ENCODE data around the gene ATE1.

- TF ChIP-seq ZNF384 (IDR thresholded peaks at IDR 0.05): no peak
- TF ChIP-seq LEF1 (IDR thresholded peaks at IDR 0.05; ENCODE audit: borderline replicate concordance): no peak
- no peak for TF ChIP-seq ARNT (IDR thresholded peaks at IDR 0.05)
- no peak for TF ChIP-seq SUZ12 (IDR thresholded peaks at IDR 0.05)
- TF ChIP-seq, protein P1, sequence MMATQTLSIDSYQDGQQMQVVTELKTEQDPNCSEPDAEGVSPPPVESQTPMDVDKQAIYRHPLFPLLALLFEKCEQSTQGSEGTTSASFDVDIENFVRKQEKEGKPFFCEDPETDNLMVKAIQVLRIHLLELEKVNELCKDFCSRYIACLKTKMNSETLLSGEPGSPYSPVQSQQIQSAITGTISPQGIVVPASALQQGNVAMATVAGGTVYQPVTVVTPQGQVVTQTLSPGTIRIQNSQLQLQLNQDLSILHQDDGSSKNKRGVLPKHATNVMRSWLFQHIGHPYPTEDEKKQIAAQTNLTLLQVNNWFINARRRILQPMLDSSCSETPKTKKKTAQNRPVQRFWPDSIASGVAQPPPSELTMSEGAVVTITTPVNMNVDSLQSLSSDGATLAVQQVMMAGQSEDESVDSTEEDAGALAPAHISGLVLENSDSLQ (IDR thresholded peaks at IDR 0.05): no peak
These were observed 13.7 kb upstream of the ATE1 start for GRCh38 chr10:121941532-121941931.

Measured in HEK293T (cell line).